ENCODE results near the gene RASL10A.

RASL10A gene

GRCh38 chr22:29316141-29316828 is 788 bp upstream of the RASL10A start:
- Histone ChIP-seq H3K36me3 (ENCODE audit: control insufficient read depth, insufficient read depth, low read length, severe bottlenecking) (no peaks in the 10 kb centered on the region), H3K9me3 (ENCODE audit: control insufficient read depth, low read length) (no peaks in the 10 kb centered on the region), H3K27me3 (replicated peaks; ENCODE audit: control insufficient read depth, insufficient read depth, low read length) (peaks cover 24% of the 10 kb centered on the region), H3K9ac (ENCODE audit: low read length) (no peak overlapping the region), H3K4me1 (ENCODE audit: control insufficient read depth, insufficient read depth, low read length) (peaks cover 3% of the 10 kb centered on the region), H3K4me3 (ENCODE audit: low read length) (no peak overlapping the region)
- no peak for DNase-seq (ENCODE audit: low read depth)

- DNase-seq (ENCODE audit: low read depth) = peak; percentile 17
- H3K36me3 ChIP-seq (ENCODE audit: control insufficient read depth, insufficient read depth, low read length, severe bottlenecking) = no peaks in the 10 kb centered on the region
- no peak overlapping the region for H3K4me3 ChIP-seq (ENCODE audit: low read length)
- H3K27me3 ChIP-seq (replicated peaks; ENCODE audit: control insufficient read depth, insufficient read depth, low read length) = peaks cover 24% of the 10 kb centered on the region
- no peaks in the 10 kb centered on the region for H3K9me3 ChIP-seq (ENCODE audit: control insufficient read depth, low read length)
- H3K4me1 ChIP-seq (ENCODE audit: control insufficient read depth, insufficient read depth, low read length) = peaks cover 12% of the 10 kb centered on the region
- no peak overlapping the region for H3K9ac ChIP-seq (ENCODE audit: low read length)
Observed at GRCh38 chr22:29314537-29315285, 786 bp downstream of the RASL10A start.

- H3K27me3 ChIP-seq (replicated peaks; ENCODE audit: control insufficient read depth, insufficient read depth, low read length) = peaks cover 24% of the 10 kb centered on the region
- peaks cover 20% of the 10 kb centered on the region for H3K4me1 ChIP-seq (ENCODE audit: control insufficient read depth, insufficient read depth, low read length)
- no peak for DNase-seq (ENCODE audit: low read depth)
- no peaks in the 10 kb centered on the region for H3K36me3 ChIP-seq (ENCODE audit: control insufficient read depth, insufficient read depth, low read length, severe bottlenecking)
- no peak overlapping the region for H3K4me3 ChIP-seq (ENCODE audit: low read length)
- H3K9me3 ChIP-seq (ENCODE audit: control insufficient read depth, low read length) = no peaks in the 10 kb centered on the region
- no peak overlapping the region for H3K9ac ChIP-seq (ENCODE audit: low read length)
Observed at GRCh38 chr22:29313576-29314466, 1.7 kb downstream of the RASL10A start.

- Histone ChIP-seq H3K4me1 (ENCODE audit: control insufficient read depth, insufficient read depth, low read length) (peaks cover 27% of the 10 kb centered on the region), H3K27me3 (replicated peaks; ENCODE audit: control insufficient read depth, insufficient read depth, low read length) (peaks cover 24% of the 10 kb centered on the region), H3K9me3 (ENCODE audit: control insufficient read depth, low read length) (no peaks in the 10 kb centered on the region), H3K9ac (ENCODE audit: low read length) (no peak overlapping the region), H3K36me3 (ENCODE audit: control insufficient read depth, insufficient read depth, low read length, severe bottlenecking) (no peaks in the 10 kb centered on the region), H3K4me3 (ENCODE audit: low read length) (no peak overlapping the region)
- no peak for DNase-seq (ENCODE audit: low read depth)
Observed at GRCh38 chr22:29313126-29313575, 2.3 kb downstream of the RASL10A start.

- Histone ChIP-seq H3K27me3 (replicated peaks; ENCODE audit: control insufficient read depth, insufficient read depth, low read length) (peaks cover 24% of the 10 kb centered on the region), H3K9ac (ENCODE audit: low read length) (no peak overlapping the region), H3K9me3 (ENCODE audit: control insufficient read depth, low read length) (no peaks in the 10 kb centered on the region), H3K36me3 (ENCODE audit: control insufficient read depth, insufficient read depth, low read length, severe bottlenecking) (no peaks in the 10 kb centered on the region), H3K4me1 (ENCODE audit: control insufficient read depth, insufficient read depth, low read length) (peaks cover 32% of the 10 kb centered on the region), H3K4me3 (ENCODE audit: low read length) (no peak overlapping the region)
- no peak for DNase-seq (ENCODE audit: low read depth)
Observed at GRCh38 chr22:29312218-29313125, 3.0 kb downstream of the RASL10A start.

- Histone ChIP-seq H3K27me3 (replicated peaks; ENCODE audit: control insufficient read depth, insufficient read depth, low read length) (peaks cover 20% of the 10 kb centered on the region), H3K9me3 (ENCODE audit: control insufficient read depth, low read length) (no peaks in the 10 kb centered on the region), H3K36me3 (ENCODE audit: control insufficient read depth, insufficient read depth, low read length, severe bottlenecking) (no peaks in the 10 kb centered on the region), H3K4me3 (ENCODE audit: low read length) (peak overlapping the region; percentile 44), H3K4me1 (ENCODE audit: control insufficient read depth, insufficient read depth, low read length) (peaks cover 34% of the 10 kb centered on the region), H3K9ac (ENCODE audit: low read length) (peak overlapping the region; percentile 64)
- DNase-seq (ENCODE audit: low read depth) = no peak
Observed at GRCh38 chr22:29311464-29312217, 3.9 kb downstream of the RASL10A start.

GRCh38 chr22:29310863-29311339 is 4.6 kb downstream of the RASL10A start:
- Histone ChIP-seq H3K4me1 (ENCODE audit: control insufficient read depth, insufficient read depth, low read length) (peaks cover 34% of the 10 kb centered on the region), H3K4me3 (ENCODE audit: low read length) (peak overlapping the region; percentile 44), H3K9ac (ENCODE audit: low read length) (peak overlapping the region; percentile 64), H3K36me3 (ENCODE audit: control insufficient read depth, insufficient read depth, low read length, severe bottlenecking) (no peaks in the 10 kb centered on the region), H3K9me3 (ENCODE audit: control insufficient read depth, low read length) (no peaks in the 10 kb centered on the region), H3K27me3 (replicated peaks; ENCODE audit: control insufficient read depth, insufficient read depth, low read length) (peaks cover 13% of the 10 kb centered on the region)
- DNase-seq (ENCODE audit: low read depth) = peak; percentile 99

GRCh38 chr22:29310065-29310862 is 5.2 kb downstream of the RASL10A start:
- Histone ChIP-seq H3K4me3 (ENCODE audit: low read length) (no peak overlapping the region), H3K4me1 (ENCODE audit: control insufficient read depth, insufficient read depth, low read length) (peaks cover 34% of the 10 kb centered on the region), H3K9me3 (ENCODE audit: control insufficient read depth, low read length) (no peaks in the 10 kb centered on the region), H3K27me3 (replicated peaks; ENCODE audit: control insufficient read depth, insufficient read depth, low read length) (peaks cover 11% of the 10 kb centered on the region), H3K36me3 (ENCODE audit: control insufficient read depth, insufficient read depth, low read length, severe bottlenecking) (no peaks in the 10 kb centered on the region), H3K9ac (ENCODE audit: low read length) (no peak overlapping the region)
- no peak for DNase-seq (ENCODE audit: low read depth)

GRCh38 chr22:29309332-29310064 is 6.0 kb downstream of the RASL10A start:
- Histone ChIP-seq H3K36me3 (ENCODE audit: control insufficient read depth, insufficient read depth, low read length, severe bottlenecking) (no peaks in the 10 kb centered on the region), H3K4me3 (ENCODE audit: low read length) (peak overlapping the region; percentile 32), H3K9ac (ENCODE audit: low read length) (no peak overlapping the region), H3K4me1 (ENCODE audit: control insufficient read depth, insufficient read depth, low read length) (peaks cover 34% of the 10 kb centered on the region), H3K9me3 (ENCODE audit: control insufficient read depth, low read length) (no peaks in the 10 kb centered on the region), H3K27me3 (replicated peaks; ENCODE audit: control insufficient read depth, insufficient read depth, low read length) (peaks cover 8% of the 10 kb centered on the region)
- peak; percentile 9 for DNase-seq (ENCODE audit: low read depth)
